Measurements from ENCODE around the gene HNRNPA0. TPM values are rescaled to one million over a fixed set of nuclear protein-coding genes. Genes with fewer than 3 reads are reported as not detected.

Gene HNRNPA0
- total RNA-seq, 3 donors from 2014 or later (not counting 1 experiment from before 2014, with no cell fraction given): 31.5 to 35.9 (median 33.5) TPM

GRCh38 chr5:137796279-137796678 lies 42.1 kb upstream of the HNRNPA0 start:
- Mint-ChIP-seq H3K4me3 (no peak overlapping the region), H3K27ac (no peak overlapping the region), H3K36me3 (no peaks in the 10 kb centered on the region), H3K27me3 (ENCODE audit: low read depth in 2 of 2) (no peaks in the 10 kb centered on the region), H3K9me3 (no peaks in the 10 kb centered on the region), H3K4me1 (no peaks in the 10 kb centered on the region)
- H3K4me3 ChIP-seq (ENCODE audit: low read length): no peak overlapping the region
- H3K9me3 ChIP-seq (ENCODE audit: control insufficient read depth, insufficient read depth, low read length): no peaks in the 10 kb centered on the region
- no peak overlapping the region for H3K27ac ChIP-seq (ENCODE audit: low read length)
- H3K27me3 ChIP-seq (ENCODE audit: control insufficient read depth, insufficient read depth, low read length): no peaks in the 10 kb centered on the region
- H3K4me1 ChIP-seq (ENCODE audit: control insufficient read depth, insufficient read depth, low read length): no peaks in the 10 kb centered on the region
- DNase-seq: no peak
- no peak for TF ChIP-seq CTCF (IDR thresholded peaks at IDR 0.05)
- no peak for ATAC-seq
- no peaks in the 10 kb centered on the region for H3K36me3 ChIP-seq (ENCODE audit: control insufficient read depth, insufficient read depth, low read length)
- intact Hi-C loops (cut with micrococcal nuclease): no loop called here
- WGBS (ENCODE audit: insufficient coverage): no CpG with 5 or more reads among the region's 3 CpGs

- Mint-ChIP-seq H3K4me3 (no peak overlapping the region), H3K27ac (no peak overlapping the region), H3K9me3 (no peaks in the 10 kb centered on the region), H3K36me3 (no peaks in the 10 kb centered on the region), H3K4me1 (no peaks in the 10 kb centered on the region), H3K27me3 (ENCODE audit: low read depth in 2 of 2) (no peaks in the 10 kb centered on the region)
- Histone ChIP-seq H3K4me1 (ENCODE audit: control insufficient read depth, insufficient read depth, low read length) (no peaks in the 10 kb centered on the region), H3K27me3 (ENCODE audit: control insufficient read depth, insufficient read depth, low read length) (no peaks in the 10 kb centered on the region), H3K36me3 (ENCODE audit: control insufficient read depth, insufficient read depth, low read length) (no peaks in the 10 kb centered on the region), H3K27ac (ENCODE audit: low read length) (no peak overlapping the region), H3K9me3 (ENCODE audit: control insufficient read depth, insufficient read depth, low read length) (no peaks in the 10 kb centered on the region), H3K4me3 (ENCODE audit: low read length) (no peak overlapping the region)
- ATAC-seq: no peak
- intact Hi-C loops (cut with micrococcal nuclease): no loop called here
- 100% methylated on average over 1 of the region's 5 CpGs for WGBS (ENCODE audit: insufficient coverage)
- DNase-seq: no peak
- no peak for TF ChIP-seq CTCF (IDR thresholded peaks at IDR 0.05)
Measured at GRCh38 chr5:137794863-137795262, 40.7 kb upstream of the HNRNPA0 start.

DNA sequence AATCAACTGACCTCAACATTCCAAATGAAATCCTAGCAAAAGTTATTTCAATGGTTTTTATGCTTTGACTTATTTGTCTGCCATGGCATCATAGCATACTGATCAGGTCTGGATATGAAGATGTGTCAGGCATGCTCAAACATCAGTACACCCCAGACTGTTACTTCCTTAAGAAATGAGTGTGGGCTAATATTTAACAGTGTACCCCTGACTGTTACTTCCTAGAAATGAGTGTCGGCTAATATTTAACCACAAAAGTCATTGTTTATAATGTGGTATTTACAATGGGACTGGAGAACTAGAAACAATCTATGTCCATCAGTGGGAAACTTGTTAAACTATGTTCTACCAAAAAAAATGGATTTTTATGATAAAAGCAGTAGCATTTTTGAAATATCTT lies 38.1 kb upstream of the HNRNPA0 start:
- Mint-ChIP-seq H3K4me3 (no peak overlapping the region), H3K4me1 (no peaks in the 10 kb centered on the region), H3K27ac (no peak overlapping the region), H3K36me3 (no peaks in the 10 kb centered on the region), H3K27me3 (ENCODE audit: low read depth in 2 of 2) (no peaks in the 10 kb centered on the region), H3K9me3 (no peaks in the 10 kb centered on the region)
- Histone ChIP-seq H3K27ac (ENCODE audit: low read length) (no peak overlapping the region), H3K27me3 (ENCODE audit: control insufficient read depth, insufficient read depth, low read length) (no peaks in the 10 kb centered on the region), H3K4me3 (ENCODE audit: low read length) (no peak overlapping the region), H3K36me3 (ENCODE audit: control insufficient read depth, insufficient read depth, low read length) (no peaks in the 10 kb centered on the region), H3K9me3 (ENCODE audit: control insufficient read depth, insufficient read depth, low read length) (no peaks in the 10 kb centered on the region), H3K4me1 (ENCODE audit: control insufficient read depth, insufficient read depth, low read length) (no peaks in the 10 kb centered on the region)
- intact Hi-C loops (cut with micrococcal nuclease): no loop called here
- no peak for DNase-seq
- WGBS (ENCODE audit: insufficient coverage): 60% methylated on average over 1 of the region's 1 CpG
- no peak for TF ChIP-seq CTCF (IDR thresholded peaks at IDR 0.05)
- ATAC-seq: no peak

GRCh38 chr5:137791799-137792198 lies 37.6 kb upstream of the HNRNPA0 start:
- 99% methylated on average over 4 of the region's 4 CpGs for WGBS (ENCODE audit: insufficient coverage)

More at GRCh38 chr5:137791799-137792198, 37.6 kb upstream of the HNRNPA0 start:
- Mint-ChIP-seq H3K4me3 (no peak overlapping the region), H3K4me1 (no peaks in the 10 kb centered on the region), H3K9me3 (no peaks in the 10 kb centered on the region), H3K27me3 (ENCODE audit: low read depth in 2 of 2) (no peaks in the 10 kb centered on the region), H3K27ac (no peak overlapping the region), H3K36me3 (no peaks in the 10 kb centered on the region)
- Histone ChIP-seq H3K36me3 (ENCODE audit: control insufficient read depth, insufficient read depth, low read length) (no peaks in the 10 kb centered on the region), H3K9me3 (ENCODE audit: control insufficient read depth, insufficient read depth, low read length) (no peaks in the 10 kb centered on the region), H3K27ac (ENCODE audit: low read length) (no peak overlapping the region), H3K27me3 (ENCODE audit: control insufficient read depth, insufficient read depth, low read length) (no peaks in the 10 kb centered on the region), H3K4me1 (ENCODE audit: control insufficient read depth, insufficient read depth, low read length) (no peaks in the 10 kb centered on the region), H3K4me3 (ENCODE audit: low read length) (no peak overlapping the region)
- ATAC-seq: no peak
- intact Hi-C loops (cut with micrococcal nuclease): no loop called here
- DNase-seq: no peak
- TF ChIP-seq CTCF (IDR thresholded peaks at IDR 0.05): no peak

Data from natural killer cell (primary cell).